Stimulated activated CD4-positive, alpha-beta T cell treated with anti-CD3 and anti-CD28 coated beads, TNF-alpha, amount 100 ng/mL, for 24 hours (primary cell): ENCODE data around the gene MTMR3.

ENCODE experiments used
- DNase-seq, 3 experiments: peaks; one replicate each; pipeline ENCODE4 v3.0.0-alpha.2; 2020; ENCODE audit warnings: low read depth in 3 of 3

The MTMR3 gene

DNA sequence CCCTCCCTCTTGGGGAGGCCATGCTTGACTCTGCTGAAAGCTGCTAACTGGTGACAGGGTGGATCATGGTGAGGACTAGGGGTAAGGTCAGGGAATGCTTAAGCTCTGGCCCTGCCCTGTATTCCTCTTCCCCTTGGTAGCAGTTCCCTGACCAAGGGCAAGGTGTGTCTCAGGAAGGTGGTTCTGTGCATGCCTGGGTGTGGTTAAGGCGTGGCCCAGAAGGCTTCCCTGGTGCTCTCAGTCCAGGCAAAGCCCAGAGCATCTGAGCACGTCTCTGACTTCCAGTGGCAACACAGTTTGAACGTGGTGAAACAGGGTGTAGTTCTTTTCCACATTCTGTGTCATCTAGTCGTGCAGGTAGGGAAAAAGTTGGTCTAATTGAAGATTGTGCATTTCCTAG is 144.2 kb downstream of the MTMR3 start:
- no peak for DNase-seq

DNA sequence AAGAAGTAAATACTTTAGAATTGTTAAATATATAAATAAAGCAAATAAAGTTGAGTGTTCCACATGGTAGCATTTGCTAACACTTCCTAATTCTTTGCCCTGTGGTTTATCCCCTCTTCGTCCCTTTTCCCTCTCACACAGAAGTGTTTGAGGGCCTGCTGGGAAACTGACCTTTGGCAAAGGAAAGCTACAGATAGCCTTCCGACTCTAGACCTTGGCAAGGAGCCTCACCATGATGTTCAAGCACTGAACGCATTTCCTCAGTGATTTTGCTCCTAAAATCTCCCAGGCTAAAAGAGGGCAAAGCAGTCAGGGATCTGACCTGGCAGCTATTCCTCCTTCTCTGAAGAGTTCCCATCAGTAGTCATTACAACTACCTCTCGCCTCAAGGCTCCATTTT is 144.8 kb downstream of the MTMR3 start:
- DNase-seq: no peak

DNA sequence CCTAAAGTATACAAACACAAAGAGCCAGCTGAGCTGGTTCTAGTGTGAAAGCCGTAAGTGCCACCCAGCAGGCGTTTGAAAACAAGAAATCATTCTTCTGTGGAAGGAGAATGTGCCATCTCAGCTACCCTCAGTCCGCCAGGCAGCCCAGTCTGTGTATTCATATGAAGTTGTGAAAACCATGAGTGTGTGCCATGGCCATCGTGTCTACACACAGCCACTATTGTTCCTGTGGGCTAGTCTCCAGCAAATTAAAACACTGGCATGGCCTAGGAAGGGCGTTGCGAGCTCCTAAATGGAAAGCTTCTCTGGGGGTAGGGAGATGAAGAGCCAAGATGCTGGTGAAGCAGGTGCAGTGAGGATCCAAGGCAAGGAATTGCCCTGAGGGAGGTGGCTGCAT is 145.8 kb downstream of the MTMR3 start:
- no peak for DNase-seq

DNA sequence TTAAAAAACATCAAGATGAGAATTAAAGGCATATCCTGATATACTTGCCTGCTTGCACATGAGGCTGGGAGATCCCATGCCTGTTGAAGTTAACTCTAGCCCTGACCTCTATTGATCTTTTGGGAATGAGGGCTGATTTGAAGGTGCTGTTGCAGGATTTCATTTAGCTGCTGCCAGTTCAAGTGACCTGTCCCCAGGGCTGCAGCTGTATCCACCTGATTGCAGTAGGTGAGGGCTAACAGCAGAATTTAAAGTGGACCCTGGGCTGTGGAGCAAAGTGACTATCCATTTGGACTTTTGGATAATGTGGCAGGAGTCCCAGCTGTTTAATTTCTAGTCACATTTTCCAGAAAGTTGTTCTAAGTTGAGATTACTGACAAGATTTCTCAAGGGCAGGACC is 146.5 kb downstream of the MTMR3 start:
- no peak for DNase-seq

DNA sequence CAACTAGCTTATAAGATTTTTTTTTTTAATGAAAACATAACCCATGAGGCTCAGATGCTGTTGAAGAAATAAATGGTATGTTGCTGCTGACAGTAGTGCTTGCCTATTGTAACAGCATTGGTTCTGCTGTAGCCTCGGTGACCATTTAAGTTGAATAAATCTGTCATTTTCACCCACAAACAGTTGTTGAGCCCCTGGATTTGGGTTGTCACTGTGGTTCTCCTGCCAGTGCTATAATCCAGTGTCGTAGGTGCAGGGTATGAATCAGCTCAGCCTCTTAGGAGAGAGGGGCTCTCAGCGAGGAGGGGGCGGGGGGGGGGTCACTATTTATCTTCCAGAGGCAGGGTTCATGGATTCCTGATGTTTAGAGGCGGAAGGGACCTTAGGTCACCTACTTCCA is 147.4 kb downstream of the MTMR3 start:
- DNase-seq: no peak

DNA sequence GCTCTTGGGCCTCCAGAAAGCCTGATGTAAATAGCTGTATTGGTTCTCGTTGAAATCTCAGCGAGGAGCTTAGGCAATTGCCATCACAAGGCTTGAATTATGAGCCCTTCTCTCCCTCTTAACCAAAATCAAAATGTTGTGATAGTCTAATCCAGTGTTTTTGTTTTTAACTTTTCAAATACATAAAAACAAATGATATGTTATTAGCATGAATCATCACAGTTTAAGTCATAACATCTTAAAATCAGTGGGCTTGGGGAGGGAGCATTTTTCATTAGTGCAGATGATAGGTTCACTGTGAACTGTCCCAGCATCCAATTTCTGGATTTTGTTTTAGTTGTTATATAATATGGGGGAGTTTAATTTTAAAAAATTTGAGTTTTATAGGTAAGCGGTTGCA is 148.4 kb downstream of the MTMR3 start:
- no peak for DNase-seq

DNA sequence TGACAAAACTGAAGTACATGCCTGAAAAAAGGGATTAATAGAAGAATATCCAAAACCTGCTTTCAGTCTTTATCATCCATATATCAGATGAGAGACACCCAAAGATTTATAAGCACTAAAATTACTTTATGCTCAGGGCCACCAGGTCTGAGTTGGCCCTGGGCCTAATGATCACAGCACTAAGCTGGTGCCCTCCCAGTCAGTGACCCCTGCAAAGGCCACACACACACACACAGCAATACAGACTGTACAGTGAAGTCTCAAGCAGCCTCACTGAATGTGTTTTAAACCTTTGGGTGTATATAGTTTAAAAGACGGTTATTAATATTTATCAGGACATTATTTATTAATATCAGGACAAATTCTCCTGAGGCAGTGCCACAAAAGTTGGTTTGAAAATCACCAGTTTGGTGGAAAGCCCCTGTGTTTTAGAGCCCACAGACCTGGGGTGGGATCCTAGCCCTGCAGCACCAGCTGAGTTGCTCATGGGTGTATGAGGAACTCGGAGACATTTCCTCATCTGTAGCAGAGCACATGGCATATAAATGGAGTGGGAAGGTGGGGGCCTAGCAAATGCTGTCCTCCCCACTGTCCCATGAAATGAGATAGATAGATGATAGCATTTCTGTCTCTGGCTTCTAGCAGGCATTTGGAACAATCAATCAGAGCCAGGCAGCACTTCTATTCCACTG is 148.9 kb downstream of the MTMR3 start:
- DNase-seq: no peak

DNA sequence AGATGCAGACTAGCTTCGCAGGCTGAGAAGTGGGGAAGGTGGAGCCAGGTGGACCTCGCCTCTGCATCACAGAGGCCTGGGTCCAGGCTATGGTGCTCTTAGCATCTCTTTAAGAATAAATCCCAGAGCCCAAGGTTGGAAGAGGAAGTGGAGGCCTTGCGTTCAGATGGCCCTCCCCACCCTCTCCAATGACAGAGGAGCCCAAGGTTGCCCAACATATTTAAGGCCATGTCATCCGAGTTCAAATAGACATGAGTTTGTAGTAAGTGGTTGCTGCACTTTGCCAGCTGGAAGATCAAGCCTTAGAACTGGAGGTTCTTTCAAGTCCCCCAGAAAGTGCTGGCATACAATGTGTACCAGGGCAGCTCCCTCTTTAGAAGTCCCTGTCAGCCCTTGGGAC is 150.2 kb downstream of the MTMR3 start:
- no peak for DNase-seq

DNA sequence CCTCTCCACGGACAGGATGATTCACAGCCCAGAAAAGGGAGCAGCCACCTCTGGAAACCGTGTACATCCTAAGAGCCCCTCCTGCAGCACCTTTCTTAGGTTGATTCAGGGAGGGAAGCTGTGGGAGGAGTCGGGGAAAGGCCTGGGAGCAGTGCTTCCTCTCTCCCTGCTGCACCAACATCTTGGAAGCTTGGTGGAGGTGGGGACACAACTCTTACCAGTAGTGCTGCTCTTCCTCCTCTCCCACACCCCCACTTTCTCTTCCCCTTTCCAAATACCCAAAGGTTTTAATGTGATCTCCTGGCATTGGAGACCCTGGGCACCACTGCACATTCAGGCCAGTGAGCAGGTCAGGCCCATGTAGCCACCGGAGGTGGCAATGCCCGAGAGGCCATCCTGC is 150.9 kb downstream of the MTMR3 start:
- no peak for DNase-seq

DNA sequence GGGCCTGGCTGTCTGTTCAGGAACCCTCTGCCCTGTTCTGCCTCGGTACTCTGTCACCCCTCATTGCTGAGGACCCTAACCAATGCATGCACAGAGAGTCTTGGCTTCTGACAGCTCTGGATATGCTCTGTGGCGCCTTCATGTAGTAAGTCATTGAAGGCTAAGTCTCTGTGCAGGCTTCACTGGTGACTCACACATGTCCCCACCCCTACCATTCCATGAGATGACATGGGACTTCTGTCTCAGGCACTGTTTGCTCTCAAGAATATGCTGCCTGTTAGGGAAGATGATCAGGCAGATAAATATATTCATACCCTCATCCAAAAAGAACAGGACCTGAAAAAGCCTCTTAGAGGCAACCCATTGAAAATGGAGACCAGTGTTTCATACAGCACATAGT is 153.7 kb downstream of the MTMR3 start:
- DNase-seq: no peak

DNA sequence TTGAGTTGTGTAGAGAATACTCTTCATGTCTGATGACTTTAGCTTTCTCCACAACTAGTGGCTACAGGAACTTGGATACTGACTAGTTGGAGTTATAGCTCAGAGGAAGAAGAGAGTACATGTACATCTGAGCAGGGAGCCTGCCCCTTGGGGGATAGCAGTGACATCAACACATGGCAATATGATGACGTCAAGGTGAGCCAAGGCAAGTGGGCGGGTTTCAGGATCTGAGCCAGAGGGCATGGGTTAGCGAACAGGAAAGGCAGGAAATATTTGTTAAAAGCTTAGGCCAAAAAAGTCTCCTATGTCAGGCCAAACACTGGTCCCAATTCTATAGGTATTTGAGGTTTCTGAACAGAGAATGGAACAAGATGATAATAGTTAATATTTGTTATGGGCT is 155.2 kb downstream of the MTMR3 start:
- DNase-seq: no peak

DNA sequence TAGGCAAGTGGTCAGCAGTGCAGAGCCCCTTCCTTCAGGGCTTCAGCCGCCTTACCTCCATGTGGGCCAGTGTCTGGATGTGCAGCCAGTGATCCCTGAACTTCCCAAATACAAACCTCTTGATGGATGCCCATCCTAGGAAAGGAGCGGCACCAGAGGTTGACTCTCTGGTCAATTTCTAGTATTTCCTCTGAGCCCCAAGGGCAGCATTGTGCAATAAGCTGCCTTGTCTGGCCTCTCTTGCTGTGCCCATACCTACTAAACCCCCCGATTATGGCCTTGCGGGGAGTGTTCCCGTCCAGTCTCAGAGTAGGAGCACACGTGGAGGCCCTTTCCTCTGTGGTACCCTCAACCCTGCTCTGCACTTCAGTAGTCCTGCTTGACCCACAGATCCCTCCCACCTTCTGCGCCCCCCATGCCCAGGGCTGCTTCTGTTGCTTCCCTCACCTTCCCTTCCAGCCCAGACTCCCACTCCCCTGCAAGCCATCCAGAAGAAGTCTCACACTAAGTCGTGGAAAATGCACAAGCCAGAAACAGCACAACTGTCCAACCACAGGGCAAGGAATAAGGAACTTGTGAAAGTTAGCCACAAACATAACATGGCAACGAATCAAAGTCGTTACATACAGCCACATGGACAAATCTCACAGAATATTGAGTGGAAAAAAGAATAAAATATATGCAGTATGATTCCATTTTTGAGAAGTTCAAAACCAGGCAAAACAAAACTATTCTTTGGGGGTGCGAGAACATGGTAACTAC is 157.7 kb downstream of the MTMR3 start:
- DNase-seq: no peak

DNA sequence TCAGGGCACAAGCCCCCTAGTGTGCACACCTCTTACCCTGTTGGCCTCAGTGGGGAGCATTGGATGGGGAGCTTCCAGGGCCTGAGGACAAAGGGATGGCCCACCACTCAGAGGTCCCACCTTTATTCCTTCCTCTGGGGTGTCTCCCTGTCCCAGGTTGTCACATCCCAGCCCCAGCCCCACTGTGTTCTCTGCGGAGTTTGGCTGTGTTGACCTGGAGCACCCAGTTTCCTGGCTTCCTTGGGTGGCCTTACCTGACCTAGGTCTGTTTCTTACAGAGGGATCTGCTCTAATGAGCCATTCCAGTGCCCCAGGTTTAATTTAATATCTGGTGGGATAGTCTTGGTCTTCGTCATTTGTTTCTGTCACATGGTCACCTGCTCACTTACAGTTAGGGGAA is 158.5 kb downstream of the MTMR3 start:
- DNase-seq: no peak

DNA sequence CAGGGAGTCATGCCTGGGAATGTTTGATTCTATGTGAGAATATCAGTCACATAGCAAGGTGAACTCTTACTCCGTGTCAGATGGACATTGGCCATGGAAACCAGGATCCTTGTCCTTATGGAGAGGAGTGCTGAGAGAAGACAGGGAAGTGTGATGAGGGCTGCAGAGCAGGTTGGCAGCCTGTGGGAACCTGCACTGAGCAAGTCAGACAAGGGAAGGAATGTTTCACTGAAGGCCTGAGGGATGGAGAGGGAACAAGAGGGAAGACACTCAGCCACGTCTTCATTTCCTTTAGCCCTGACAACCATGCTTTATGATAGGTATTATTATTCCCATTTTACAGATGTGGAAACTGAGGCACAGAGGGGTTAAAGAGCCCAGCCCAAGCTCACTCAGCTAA is 158.9 kb downstream of the MTMR3 start:
- DNase-seq: no peak

DNA sequence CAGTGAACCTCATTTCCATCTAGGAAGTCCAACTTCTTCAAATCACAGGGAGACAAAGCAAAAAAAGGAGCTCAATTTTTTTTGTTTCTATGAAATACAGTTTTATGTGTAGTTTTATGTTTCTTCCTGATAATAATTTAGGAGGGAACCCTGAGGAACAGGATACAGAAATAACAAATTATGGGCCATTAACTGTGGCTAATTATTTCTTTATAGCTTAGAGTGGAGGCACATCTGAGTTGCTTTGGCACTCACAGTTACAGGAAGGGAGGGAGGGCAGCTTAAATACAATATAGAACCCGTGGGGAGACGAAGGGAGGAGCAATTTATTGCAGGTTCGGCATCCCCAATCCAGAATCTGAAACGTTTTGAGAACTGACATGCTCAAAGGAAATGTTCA is 160.2 kb downstream of the MTMR3 start:
- no peak for DNase-seq

DNA sequence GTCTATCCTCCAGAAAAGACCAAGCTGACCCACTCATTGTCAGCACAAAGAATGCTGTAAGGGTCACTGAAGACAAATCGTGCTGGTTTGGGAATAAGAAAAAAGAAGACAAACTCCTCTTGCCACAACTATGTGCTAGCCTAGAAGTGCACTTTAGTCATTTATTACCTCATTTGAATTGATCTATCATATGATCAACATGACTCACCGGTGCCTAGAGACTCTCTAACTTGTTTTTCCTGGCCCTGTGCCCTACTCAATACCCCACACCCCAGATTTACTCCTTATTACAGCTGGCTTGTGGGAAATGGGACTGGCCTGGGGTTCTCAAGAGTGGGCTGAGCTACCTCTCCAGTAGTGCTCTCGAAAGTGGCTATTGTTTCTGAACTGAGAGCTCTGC is 161.4 kb downstream of the MTMR3 start:
- no peak for DNase-seq

DNA sequence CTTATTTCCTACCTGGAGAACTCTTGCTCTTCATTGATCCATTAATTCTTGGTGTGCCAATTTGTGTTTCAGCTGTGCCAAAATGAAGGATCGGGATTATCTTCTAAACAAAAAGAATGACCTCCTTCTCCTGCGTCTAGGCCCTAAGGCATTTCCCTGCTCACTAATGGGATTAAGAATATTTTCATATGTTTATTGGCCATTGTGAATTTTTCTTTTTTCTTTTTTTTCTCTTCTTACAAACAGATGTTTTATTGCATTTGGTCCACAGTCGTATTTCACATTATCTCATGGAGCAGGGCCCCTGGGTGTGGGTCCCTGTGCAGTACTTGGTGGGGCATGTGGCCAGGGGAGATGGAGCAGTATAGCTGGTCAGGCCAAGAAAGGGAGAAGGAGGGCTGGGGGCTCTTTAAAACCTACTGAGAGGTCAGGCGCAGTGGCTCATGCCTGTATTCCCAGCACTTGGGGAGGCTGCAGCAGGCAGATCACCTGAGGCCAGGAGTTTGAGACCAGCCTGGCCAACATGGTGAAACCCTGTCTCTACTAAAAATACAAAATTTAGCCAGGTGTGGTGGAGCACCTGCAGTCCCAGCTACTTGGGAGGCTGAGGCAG is 162.0 kb downstream of the MTMR3 start:
- no peak for DNase-seq

DNA sequence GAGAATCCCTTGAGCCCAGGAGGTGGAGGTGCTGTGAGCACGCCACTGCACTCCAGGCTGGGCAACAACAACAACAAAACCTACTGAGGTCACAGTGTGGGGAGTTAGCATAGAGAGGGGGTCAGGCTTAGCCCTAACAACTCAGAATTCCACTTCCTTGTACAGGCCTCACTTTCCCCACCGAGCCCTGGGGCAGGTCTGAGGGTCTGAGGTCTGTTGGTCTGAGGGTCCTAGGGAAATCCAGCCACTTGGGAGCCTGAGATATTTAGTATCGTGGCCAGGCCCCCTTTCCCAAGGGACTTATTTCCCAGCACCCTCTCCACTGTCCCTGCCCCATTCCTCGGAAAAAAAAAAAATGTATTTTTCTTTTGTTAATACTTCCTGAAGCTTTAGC is 162.5 kb downstream of the MTMR3 start:
- no peak for DNase-seq

DNA sequence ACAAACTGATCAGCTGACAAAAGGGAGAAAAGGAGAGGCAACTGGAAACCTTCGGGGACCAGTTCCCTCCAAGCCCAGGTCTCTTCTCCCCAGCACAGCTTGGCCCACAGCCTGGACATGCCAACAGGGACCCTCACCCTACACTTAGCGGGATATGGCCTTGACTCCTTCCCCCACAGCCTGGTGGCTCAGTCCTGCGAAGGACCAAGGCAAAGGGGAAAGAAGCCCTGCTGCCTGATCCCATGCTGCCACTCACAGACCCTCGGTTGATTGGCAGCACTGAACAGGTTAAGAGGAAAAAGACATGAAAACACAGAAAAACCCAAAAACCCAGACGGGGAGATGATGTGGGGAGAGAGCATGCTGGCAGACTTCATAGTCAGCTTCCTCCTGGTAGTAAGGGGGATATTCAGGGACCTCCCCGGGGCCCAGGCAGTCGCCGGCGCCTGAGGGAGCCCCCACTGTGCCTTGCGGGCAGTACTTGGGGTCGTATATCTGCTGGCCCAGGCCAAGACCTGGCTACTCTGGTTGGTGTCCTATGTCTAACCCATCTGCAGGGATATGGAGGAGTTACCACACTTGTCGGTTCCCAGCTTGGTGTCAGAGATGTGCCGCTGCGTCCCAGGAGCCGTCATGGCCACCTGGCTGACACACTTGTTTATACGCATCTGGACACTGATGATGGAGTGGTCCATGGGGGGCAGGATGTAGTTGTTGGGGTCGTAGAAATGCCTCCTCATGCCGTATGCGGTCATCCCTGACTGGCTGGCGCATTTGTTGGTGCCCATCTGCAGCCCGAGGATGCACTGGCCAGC is 163.1 kb downstream of the MTMR3 start:
- no peak for DNase-seq

DNA sequence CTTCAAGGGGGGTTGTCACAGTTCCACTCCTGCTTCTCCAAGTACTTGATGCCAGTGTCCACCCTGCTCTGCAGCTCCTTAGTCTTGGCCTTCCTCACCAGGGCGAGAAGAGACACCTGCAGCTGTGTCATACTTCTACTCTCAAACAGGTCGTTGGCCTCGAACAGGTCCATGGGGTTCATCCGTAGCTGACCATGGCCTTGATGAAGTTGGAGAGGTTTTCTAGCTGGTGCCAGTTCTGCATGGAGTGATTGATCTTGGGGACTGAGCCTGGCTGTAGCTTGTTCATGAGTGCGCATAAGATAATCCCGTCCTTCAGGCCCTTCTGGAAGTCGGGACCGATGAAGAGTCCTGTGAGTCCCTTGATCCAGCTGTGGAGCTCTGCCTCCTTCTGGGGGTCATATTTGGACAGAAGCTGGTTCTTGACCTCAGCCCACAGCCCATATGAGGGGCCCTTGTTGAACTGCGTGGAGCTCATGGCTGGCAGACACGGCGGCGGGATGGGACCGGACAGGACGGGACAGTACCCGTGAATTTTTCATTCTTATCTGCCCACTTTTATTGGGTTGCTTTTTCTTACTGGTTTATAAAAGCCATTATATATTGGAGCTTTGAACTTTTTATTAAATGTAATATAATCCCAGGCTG is 163.9 kb downstream of the MTMR3 start:
- DNase-seq: no peak

DNA sequence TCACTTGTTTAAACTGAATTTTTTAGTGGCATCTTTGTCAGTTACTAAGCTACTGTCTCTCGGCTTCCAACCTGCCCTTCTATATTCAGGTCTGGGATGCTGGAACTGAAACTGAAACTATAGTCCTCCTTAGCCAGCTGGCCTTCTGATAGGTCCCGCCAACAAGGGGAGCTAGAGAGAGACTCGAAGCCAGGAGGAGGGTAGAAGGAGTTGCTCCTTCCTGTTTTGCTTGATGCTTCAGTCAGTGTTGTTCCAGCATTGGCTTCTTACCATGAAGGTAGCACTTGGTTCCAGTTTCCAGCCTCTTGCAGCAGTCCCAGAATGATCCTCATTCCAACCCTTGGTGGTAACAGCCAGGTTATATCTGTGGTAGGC is 164.4 kb downstream of the MTMR3 start:
- no peak for DNase-seq

DNA sequence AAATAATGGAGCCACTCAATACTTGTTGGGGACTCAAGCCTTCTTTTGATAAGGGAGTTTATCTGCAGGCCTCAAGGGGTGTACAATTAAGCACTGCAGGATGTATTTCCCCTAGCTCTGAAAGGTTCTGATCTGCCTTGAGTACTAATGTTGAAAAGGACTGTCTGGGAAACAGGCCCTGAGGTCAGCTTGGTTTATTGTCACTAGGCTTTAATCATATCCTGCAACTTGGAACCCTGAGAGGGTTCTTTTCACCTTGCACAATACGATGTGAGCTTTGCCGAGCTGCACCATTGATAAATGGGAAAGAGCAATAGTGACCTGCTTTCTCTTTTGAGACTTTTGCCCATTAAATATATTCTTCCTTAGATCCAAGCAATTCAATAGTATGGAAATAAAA is 165.7 kb downstream of the MTMR3 start:
- DNase-seq: no peak
